ACHN (cell line): ENCODE data around the gene NR2E3.
A peak's percentile ranks its signal among the peaks of the same experiment; 100 is the strongest.

Experiments used
- DNase-seq: peaks from one replicate; pipeline ENCODE4 v3.0.0-alpha.2; 2015
- in situ Hi-C: cut with HindIII; loops from 2 replicates; pipeline ENCODE4 v1.10.0; 2017; ENCODE audit warnings: low sequenced_read_pairs, low pct_ligation_motif_present, low pct_unique_long_range_greater_than_20kb

The NR2E3 gene

GRCh38 chr15:71788646-71789579 lies 21.4 kb upstream of the NR2E3 start:
- in situ Hi-C loops, result no loop called here

GRCh38 chr15:71789616-71790015 lies 20.7 kb upstream of the NR2E3 start:
- in situ Hi-C loops, result no loop called here
- DNase-seq, result no peak

More at GRCh38 chr15:71788646-71789579, 21.4 kb upstream of the NR2E3 start:
- no peak for DNase-seq

GRCh38 chr15:71790081-71790480 lies 20.3 kb upstream of the NR2E3 start:
- in situ Hi-C loops, result no loop called here
- no peak for DNase-seq

DNA sequence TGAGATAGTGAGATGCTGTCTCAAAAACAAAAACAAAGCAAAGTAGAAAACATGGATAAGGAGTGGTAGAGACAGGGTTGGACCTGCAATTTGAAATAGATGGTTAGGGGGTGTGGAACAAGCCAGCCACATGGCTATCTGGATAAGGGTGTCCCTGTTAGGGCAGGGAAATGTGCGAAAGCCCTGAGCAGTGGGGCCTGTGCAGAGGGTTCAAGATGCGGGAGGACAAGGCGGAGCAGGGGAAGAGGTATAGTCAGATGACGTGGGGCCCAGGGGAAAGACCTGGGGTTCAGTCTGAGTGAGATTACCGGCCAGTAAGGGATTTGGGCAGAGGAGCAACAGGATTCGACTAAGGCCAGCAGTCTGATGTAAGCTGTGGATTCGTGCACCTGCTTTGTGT lies 18.4 kb upstream of the NR2E3 start:
- in situ Hi-C loops, result no loop called here

DNA sequence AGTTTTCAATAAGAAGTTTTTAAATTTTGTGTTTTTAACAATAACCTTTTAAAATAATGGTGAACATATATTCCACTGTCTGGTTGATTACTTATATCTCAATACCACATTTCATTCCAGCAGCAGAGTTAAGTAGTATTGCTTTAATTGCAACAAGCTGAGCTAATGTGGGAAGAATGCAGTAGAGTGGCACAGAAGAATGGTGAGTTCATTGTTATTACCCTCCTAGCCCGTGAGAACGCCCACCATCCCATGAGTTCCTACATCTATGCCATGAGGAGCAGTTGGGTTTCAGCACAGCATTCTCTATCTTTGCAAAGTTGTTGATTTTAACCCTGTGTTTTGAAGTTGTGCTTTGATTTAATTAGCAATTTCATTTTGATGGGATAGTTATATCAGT lies 17.8 kb upstream of the NR2E3 start:
- no peak for DNase-seq
- in situ Hi-C loops, result no loop called here

More for the DNA sequence above, 18.4 kb upstream of the NR2E3 start:
- no peak for DNase-seq

DNA sequence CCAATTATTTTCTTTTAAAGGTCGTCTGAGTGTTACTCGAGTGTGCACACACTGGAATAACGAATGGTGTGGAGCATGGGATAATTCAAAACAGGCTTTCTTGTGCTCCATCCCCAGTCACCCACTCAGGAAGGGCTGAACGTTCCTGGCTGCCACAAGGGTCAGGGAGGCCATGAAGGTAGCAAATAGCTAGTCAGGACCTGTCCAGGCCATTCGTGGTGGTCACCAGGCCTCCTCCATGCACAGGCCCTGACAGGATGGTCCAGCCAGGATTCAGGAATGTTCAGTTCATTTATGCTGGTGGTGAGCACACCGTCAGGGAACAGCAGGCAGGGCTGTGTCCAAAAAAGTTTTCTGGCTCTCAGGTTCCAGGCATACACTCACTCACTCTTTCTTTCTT lies 11.7 kb upstream of the NR2E3 start:
- DNase-seq, result no peak
- in situ Hi-C loops, result no loop called here

DNA sequence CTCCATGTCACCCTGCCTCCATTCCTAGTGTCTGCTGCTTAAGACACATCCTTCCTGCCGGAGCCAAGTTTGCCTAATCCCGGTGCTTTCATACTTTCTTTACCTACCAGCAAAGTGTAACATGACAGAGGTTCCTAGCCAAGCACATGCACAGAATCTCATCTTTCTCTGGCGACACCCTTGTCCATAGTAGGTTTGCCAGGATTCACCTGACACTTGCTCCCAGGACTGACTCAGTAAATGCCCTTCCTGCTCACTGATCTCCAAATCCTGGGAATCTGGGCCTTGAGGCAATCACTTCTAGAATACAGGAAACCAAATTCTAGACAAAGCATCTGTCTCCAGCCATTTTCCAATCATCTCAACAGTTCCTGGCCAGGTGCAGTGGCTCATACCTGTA lies 10.2 kb upstream of the NR2E3 start:
- DNase-seq, result peak; percentile 64
- in situ Hi-C loops, result no loop called here

DNA sequence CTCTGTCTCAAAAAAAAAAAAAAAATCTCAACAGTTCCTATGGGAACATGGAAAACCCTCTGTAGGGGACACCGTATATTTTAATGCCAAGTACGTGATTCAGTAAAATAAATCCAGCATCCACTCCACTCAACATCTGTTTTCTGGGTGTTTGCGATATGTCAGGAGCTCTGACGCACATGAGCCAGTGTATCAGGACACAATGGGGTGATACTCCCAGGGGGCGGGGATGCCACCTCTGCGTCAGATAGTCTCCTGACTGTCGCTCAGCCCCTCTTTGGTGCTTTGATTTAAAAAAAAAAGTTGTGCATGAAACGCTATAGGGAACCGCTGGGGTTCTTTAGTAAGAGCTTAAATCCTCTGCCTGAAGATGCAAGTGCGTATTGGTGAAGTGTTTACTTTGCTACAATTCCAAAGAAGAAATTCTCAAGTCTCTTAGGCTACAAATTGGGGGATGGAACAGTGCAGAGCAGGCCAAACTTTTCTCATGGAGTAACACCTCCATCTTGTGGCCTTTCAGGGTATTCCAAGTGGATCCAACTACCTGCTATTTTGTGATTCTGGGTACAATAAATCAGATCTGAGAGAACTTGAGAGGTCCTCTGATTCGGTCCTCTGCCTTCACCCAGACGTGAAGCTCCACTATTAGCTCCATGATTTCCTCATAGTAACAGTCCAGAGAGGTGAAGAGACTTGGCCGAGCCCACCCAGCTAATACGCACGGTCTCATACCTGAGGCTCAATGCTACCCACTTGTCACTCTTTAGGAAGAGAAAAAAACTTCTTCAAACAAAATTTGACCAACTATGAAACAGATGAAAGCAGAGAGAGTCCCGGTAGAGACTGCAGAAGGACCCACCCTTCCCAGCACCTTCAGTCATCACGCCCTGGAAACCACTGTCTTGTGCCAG lies 9.3 kb upstream of the NR2E3 start:
- in situ Hi-C loops, result no loop called here
- DNase-seq, result peak; percentile 80

GRCh38 chr15:71801935-71802655 lies 8.3 kb upstream of the NR2E3 start:
- in situ Hi-C loops, result no loop called here
- DNase-seq, result no peak

GRCh38 chr15:71802770-71803169 lies 7.6 kb upstream of the NR2E3 start:
- DNase-seq, result no peak
- in situ Hi-C loops, result no loop called here

- DNase-seq, result no peak
- in situ Hi-C loops, result no loop called here
Measured at GRCh38 chr15:71804226-71804625, 6.1 kb upstream of the NR2E3 start.

DNA sequence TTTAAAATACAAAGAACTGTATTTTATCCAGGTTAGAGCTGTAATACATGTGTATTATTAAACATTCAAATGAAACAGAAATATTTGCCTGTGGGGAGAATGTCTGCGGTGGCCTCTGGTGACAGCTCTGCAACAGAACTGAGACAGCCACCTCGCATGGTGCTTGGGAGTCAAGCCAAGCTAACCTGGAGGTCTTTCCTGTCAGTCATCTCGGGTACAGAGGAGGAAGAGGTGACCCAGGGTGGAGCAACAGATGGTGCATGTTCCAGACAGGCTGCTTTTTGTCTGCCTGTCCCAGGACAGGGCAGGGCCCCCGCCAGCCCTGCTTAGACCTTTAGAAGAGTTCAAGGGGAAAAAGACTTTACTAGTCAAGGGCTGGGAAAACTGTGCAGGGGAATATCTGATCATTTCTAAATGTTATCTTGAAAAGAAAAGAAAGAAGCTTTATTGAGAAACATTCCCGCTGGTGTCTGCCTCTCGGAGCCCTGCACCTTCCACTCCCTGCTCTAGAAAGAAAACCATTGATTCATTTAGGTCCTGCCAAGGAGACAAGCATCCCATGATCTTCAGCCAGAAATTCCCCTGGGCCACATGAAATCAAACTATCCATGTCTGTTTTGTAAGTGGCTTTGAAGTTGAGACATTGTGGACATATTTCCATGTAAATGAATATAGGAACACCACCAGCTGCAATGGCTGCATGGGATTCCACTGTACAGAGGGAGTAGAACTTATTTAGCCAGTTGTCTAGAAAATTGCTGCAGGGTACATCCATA lies 5.5 kb upstream of the NR2E3 start:
- in situ Hi-C loops, result no loop called here
- DNase-seq, result no peak

- in situ Hi-C loops, result no loop called here
- DNase-seq, result peak; percentile 40
Measured at GRCh38 chr15:71806452-71806931, 3.9 kb upstream of the NR2E3 start.

- in situ Hi-C loops, result no loop called here
- peak; percentile 14 for DNase-seq
Measured at GRCh38 chr15:71807125-71807629, 3.2 kb upstream of the NR2E3 start.

- in situ Hi-C loops, result no loop called here
- DNase-seq, result no peak
Measured at GRCh38 chr15:71807691-71808091, 2.7 kb upstream of the NR2E3 start.

DNA sequence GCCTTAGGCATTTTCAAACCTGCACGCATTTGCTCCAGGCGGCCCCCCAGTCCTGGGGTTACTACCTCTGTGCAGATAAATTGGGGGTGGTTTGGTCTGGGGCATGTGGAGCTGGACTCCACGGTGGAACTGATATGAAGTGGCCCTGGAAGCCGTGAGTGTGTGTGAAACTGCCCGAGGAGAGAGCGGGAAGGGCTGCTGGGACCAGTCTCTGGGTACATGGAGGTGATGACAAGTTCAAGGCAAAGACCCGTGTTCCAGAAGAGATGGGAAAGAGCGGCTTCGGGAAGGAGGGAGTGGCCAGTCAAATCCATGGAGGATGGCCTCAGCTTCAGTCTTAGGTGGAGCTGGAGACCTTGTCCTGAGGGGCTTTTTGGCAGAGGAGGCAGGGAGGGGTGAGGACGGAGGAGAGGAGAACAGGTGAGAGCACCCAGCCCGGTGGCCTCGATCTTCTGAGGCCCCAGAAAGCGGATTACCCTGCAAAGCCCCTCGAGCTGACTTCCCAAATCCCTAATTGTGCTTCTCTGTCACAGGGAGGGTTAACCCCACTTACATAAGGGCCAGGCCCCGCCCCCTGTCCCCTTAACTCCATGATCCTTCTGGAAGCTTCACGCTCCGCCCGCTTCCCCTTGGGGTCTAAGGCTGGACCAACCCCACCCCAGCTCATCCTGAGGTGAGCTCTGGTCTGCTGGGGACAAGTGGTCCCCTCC lies 1.9 kb upstream of the NR2E3 start:
- in situ Hi-C loops, result no loop called here
- DNase-seq, result no peak

DNA sequence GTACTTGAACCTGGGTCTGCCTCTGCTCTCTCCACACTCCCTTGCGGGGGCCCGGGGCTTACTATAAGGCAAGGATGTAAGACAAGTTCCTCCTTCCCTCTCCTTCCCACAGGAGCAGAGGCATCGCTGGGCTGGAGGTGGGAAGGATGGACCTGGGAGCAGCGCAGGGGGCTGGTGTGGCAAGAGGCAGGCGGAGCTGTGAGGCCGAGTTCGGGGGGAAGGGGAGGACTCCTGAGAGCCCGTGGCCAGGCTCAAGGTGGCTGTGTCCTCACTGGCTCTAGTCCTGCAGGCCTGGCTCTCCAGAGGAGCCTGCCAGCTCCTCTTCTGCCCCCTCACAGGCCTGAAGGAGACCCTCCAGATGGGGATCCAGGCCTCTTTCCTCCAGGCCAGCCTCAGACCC lies 1.0 kb upstream of the NR2E3 start:
- in situ Hi-C loops, result no loop called here
- no peak for DNase-seq
